ENCODE measurements around the gene RPSA.

- TF ChIP-seq CTCF (IDR thresholded peaks at IDR 0.05) (no peak), POLR2A (IDR thresholded peaks at IDR 0.05) (no peak)
These were observed 29.4 kb upstream of the RPSA start for GRCh38 chr3:39376959-39377634.
